ENCODE results near the gene TTC34.
"Not testable (repeated sequence)": the region's sequence is repeated elsewhere in the genome, so short reads cannot be mapped to it uniquely, and the experiment has no call there.

TTC34 gene

DNA sequence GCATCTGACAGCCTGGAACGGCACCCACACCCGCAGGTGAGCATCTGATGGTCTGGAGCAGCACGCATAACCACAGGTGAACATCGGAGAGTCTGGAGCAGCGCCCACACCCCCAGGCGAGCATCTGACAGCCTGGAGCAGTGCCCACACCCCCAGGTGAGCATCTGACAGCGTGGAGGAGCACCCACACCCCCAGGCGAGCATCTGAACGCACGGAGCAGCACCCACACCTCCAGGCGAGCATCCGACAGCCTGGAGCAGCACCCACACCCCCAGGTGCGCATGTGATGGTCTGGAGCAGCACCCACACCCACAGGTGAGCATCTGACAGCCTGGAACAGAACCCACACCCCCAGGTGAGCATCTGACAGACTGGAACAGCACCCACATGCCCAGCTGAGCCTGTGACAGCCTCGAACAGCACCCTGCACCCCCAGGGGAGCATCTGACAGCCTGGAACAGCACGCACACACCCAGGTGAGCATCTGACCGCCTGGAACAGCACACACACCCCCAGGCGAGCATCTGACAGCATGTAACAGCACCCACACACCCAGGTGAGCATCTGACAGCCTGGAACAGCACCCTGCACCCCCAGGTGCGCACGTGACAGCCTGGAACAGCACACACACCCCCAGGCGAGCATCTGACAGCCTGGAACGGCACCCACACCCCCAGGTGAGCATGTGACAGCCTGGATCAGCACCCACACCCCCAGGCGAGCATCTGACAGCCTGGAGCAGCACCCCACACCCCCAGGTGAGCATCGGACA is 115.2 kb downstream of the TTC34 start:
- H3K27ac ChIP-seq; H3K9me3 ChIP-seq (ENCODE audit: control insufficient read depth, low read length); H3K4me1 ChIP-seq; H3K27me3 ChIP-seq (ENCODE audit: control insufficient read depth, insufficient read depth, low read length); H2AFZ ChIP-seq; H3K4me3 ChIP-seq (ENCODE audit: low read depth, low read length); H3K79me2 ChIP-seq; H3K36me3 ChIP-seq (ENCODE audit: control insufficient read depth, insufficient read depth, low read length); H3K9ac ChIP-seq; H3K4me2 ChIP-seq (ENCODE audit: low read length): not testable (repeated sequence)

DNA sequence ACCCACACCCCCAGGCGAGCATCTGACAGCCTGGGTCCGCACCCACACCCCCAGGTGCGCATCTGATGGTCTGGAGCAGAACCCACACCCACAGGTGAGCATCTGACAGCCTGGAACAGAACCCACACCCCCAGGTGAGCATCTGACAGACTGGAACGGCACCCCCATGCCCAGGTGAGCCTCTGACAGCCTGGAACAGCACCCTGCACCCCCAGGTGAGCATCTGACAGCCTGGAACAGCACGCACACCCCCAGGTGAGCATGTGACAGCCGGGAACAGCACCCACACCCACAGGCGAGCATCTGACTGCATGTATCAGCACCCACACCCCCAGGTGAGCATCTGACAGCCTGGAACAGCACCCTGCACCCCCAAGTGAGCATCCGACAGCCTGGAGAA is 115.8 kb downstream of the TTC34 start:
- H3K4me1 ChIP-seq; H3K36me3 ChIP-seq (ENCODE audit: control insufficient read depth, insufficient read depth, low read length); H3K9me3 ChIP-seq (ENCODE audit: control insufficient read depth, low read length); H3K4me2 ChIP-seq (ENCODE audit: low read length); H2AFZ ChIP-seq; H3K27ac ChIP-seq; H3K27me3 ChIP-seq (ENCODE audit: control insufficient read depth, insufficient read depth, low read length); H3K79me2 ChIP-seq; H3K9ac ChIP-seq; H3K4me3 ChIP-seq (ENCODE audit: low read depth, low read length): not testable (repeated sequence)

DNA sequence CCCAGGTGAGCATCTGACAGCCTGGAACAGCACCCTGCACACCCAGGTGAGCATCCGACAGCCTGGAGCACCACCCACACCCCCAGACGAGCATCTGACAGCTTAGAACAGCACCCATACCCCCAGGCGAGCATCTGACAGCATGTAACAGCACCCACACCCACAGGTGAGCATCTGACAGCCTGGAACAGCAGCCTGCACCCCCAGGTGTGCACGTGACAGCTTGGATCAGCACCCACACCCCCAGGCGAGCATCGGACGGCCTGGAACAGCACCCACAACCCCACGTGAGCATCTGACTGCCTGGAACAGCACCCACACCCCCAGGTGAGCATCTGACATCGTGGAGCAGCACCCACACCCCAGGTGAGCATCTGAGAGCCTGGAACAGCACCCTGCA is 116.6 kb downstream of the TTC34 start:
- H3K4me1 ChIP-seq; H3K79me2 ChIP-seq; H3K4me3 ChIP-seq (ENCODE audit: low read depth, low read length); H3K9me3 ChIP-seq (ENCODE audit: control insufficient read depth, low read length); H2AFZ ChIP-seq; H3K9ac ChIP-seq; H3K4me2 ChIP-seq (ENCODE audit: low read length); H3K27me3 ChIP-seq (ENCODE audit: control insufficient read depth, insufficient read depth, low read length); H3K27ac ChIP-seq; H3K36me3 ChIP-seq (ENCODE audit: control insufficient read depth, insufficient read depth, low read length): not testable (repeated sequence)

DNA sequence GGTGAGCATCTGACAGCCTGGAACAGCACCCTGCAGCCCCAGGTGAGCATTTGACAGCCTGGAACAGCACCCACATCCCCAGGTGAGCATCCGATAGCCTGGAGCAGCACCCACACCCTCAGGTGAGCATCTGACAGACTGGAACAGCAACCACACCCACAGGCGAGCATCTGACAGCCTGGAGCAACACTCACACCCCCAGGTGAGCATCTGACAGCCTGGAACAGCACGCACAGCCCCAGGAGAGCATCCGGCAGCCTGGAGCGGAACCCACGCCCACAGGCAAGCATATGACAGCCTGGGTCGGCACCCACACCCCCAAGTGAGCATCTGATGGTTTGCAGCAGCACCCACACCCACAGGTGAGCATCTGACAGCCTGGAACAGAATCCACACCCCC is 117.5 kb downstream of the TTC34 start:
- not testable (repeated sequence) for H3K9me3 ChIP-seq (ENCODE audit: control insufficient read depth, low read length); H3K79me2 ChIP-seq; H3K4me2 ChIP-seq (ENCODE audit: low read length); H2AFZ ChIP-seq; H3K9ac ChIP-seq; H3K4me3 ChIP-seq (ENCODE audit: low read depth, low read length); H3K27me3 ChIP-seq (ENCODE audit: control insufficient read depth, insufficient read depth, low read length); H3K4me1 ChIP-seq; H3K36me3 ChIP-seq (ENCODE audit: control insufficient read depth, insufficient read depth, low read length); H3K27ac ChIP-seq

DNA sequence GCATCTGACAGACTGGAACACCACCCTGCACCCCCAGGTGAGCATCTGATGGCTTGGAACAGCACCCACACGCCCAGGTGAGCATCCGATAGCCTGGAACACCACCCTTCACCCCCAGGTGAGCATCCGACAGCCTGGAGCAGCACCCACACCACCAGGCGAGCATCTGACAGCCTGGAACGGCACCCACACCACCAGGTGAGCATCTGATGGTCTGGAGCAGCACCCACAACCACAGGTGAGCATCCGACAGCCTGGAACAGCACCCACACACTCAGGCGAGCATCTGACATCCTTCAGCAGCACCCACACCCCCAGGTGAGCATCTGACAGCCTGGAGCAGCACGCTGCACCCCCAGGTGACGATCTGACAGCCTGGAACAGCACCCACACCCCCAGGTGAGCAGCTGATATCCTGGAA is 118.2 kb downstream of the TTC34 start:
- not testable (repeated sequence) for H3K27ac ChIP-seq; H3K4me1 ChIP-seq; H3K9me3 ChIP-seq (ENCODE audit: control insufficient read depth, low read length); H3K9ac ChIP-seq; H3K27me3 ChIP-seq (ENCODE audit: control insufficient read depth, insufficient read depth, low read length); H3K79me2 ChIP-seq; H2AFZ ChIP-seq; H3K4me3 ChIP-seq (ENCODE audit: low read depth, low read length); H3K36me3 ChIP-seq (ENCODE audit: control insufficient read depth, insufficient read depth, low read length); H3K4me2 ChIP-seq (ENCODE audit: low read length)

DNA sequence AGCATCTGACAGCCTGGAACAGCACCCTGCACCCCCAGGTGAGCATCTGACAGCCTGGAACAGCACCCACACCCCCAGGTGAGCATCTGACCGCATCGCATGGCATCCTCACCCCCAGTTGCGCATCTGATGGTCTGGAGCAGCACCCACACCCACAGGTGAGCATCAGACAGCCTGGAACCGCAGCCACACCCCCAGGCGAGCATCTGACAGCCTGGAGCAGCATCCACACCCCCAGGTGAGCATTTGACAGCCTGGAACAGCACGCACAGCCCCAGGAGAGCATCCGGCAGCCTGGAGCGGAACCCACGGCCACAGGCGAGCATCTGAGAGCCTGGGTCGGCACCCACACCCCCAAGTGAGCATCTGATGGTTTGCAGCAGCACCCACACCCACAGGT is 118.6 kb downstream of the TTC34 start:
- not testable (repeated sequence) for H3K4me2 ChIP-seq (ENCODE audit: low read length); H3K27ac ChIP-seq; H3K4me1 ChIP-seq; H3K9me3 ChIP-seq (ENCODE audit: control insufficient read depth, low read length); H3K9ac ChIP-seq; H2AFZ ChIP-seq; H3K36me3 ChIP-seq (ENCODE audit: control insufficient read depth, insufficient read depth, low read length); H3K4me3 ChIP-seq (ENCODE audit: low read depth, low read length); H3K27me3 ChIP-seq (ENCODE audit: control insufficient read depth, insufficient read depth, low read length); H3K79me2 ChIP-seq

DNA sequence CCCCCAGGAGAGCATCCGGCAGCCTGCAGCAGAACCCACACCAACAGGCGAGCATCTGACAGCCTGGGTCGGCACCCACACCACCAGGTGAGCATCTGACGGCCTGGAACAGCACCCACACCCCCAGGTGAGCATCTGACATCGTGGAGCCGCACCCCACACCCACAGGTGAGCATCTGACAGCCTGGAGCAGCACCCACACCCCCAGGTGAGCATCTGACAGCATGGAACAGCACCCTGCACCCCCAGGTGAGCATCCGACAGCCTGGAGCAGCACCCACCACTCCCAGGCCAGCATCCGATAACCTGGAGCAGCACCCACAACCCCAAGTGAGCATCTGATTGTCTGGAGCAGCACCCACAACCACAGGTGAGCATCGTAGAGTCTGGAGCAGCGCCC is 124.8 kb downstream of the TTC34 start:
- H3K27me3 ChIP-seq (ENCODE audit: control insufficient read depth, insufficient read depth, low read length); H3K36me3 ChIP-seq (ENCODE audit: control insufficient read depth, insufficient read depth, low read length); H3K4me3 ChIP-seq (ENCODE audit: low read depth, low read length); H3K9ac ChIP-seq; H2AFZ ChIP-seq; H3K27ac ChIP-seq; H3K4me2 ChIP-seq (ENCODE audit: low read length); H3K4me1 ChIP-seq; H3K9me3 ChIP-seq (ENCODE audit: control insufficient read depth, low read length); H3K79me2 ChIP-seq: not testable (repeated sequence)

DNA sequence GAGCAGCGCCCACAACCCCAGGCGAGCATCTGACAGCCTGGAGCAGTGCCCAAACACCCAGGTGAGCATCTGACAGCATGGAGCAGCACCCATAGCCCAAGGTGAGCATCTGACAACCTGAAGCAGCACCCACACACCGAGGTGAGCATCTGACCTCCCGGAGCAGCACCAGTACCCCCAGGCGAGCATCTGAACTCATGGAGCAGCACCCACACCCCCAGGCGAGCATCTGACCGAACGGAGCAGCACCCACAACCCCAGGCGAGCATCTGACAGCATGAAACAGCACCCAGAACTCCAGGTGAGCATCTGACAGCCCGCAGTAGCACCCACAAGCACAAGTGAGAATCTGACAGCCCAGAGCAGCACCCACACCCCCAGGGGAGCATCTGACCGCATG is 129.8 kb downstream of the TTC34 start:
- H3K9me3 ChIP-seq (ENCODE audit: control insufficient read depth, low read length); H3K79me2 ChIP-seq; H2AFZ ChIP-seq; H3K4me1 ChIP-seq; H3K9ac ChIP-seq; H3K4me2 ChIP-seq (ENCODE audit: low read length); H3K27me3 ChIP-seq (ENCODE audit: control insufficient read depth, insufficient read depth, low read length); H3K4me3 ChIP-seq (ENCODE audit: low read depth, low read length); H3K27ac ChIP-seq; H3K36me3 ChIP-seq (ENCODE audit: control insufficient read depth, insufficient read depth, low read length): not testable (repeated sequence)

DNA sequence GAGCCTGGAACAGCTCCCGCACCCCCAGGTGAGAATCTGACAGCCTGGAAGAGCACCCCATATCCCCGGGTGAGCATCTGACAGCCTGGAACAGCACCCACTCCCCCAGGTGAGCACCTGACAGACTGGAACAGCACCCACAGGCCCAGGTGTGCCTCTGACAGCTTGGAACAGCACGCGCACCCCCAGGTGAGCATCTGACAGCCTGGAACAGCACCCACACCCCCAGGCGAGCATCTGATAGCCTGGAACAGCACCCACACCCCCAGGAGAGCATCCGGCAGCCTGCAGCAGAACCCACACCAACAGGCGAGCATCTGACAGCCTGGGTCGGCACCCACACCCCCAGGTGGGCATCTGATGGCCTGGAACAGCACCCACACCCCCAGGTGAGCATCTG is 141.7 kb downstream of the TTC34 start:
- not testable (repeated sequence) for H3K36me3 ChIP-seq (ENCODE audit: control insufficient read depth, insufficient read depth, low read length); H3K4me3 ChIP-seq (ENCODE audit: low read depth, low read length); H3K79me2 ChIP-seq; H3K4me1 ChIP-seq; H3K27ac ChIP-seq; H2AFZ ChIP-seq; H3K4me2 ChIP-seq (ENCODE audit: low read length); H3K9ac ChIP-seq; H3K9me3 ChIP-seq (ENCODE audit: control insufficient read depth, low read length); H3K27me3 ChIP-seq (ENCODE audit: control insufficient read depth, insufficient read depth, low read length)

DNA sequence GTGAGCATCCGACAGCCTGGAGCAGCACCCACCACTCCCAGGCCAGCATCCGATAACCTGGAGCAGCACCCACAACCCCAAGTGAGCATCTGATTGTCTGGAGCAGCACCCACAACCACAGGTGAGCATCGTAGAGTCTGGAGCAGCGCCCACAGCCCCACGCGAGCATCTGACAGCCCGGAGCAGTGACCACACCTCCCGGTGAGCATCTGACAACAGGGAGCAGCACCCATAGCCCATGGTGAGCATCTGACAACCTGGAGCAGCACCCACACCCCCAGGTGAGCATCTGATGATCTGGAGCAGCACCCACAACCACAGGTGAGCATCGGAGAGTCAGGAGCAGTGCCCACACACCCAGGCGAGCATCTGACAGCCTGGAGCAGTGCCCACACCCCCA is 143.6 kb downstream of the TTC34 start:
- not testable (repeated sequence) for H3K4me3 ChIP-seq (ENCODE audit: low read depth, low read length); H3K36me3 ChIP-seq (ENCODE audit: control insufficient read depth, insufficient read depth, low read length); H3K79me2 ChIP-seq; H3K9me3 ChIP-seq (ENCODE audit: control insufficient read depth, low read length); H2AFZ ChIP-seq; H3K4me1 ChIP-seq; H3K27ac ChIP-seq; H3K27me3 ChIP-seq (ENCODE audit: control insufficient read depth, insufficient read depth, low read length); H3K9ac ChIP-seq; H3K4me2 ChIP-seq (ENCODE audit: low read length)

DNA sequence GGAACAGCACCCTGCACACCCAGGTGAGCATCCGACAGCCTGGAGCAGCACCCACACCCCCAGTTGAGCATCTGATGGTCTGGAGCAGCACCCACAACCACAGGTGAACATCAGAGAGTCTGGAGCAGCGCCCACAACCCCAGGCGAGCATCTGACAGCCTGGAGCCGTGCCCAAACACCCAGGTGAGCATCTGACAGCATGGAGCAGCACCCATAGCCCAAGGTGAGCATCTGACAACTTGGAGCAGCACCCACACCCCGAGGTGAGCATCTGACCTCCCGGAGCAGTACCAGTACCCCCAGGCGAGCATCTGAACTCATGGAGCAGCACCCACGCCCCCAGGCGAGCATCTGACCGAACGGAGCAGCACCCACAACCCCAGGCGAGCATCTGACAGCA is 144.4 kb downstream of the TTC34 start:
- H2AFZ ChIP-seq; H3K4me3 ChIP-seq (ENCODE audit: low read depth, low read length); H3K4me2 ChIP-seq (ENCODE audit: low read length); H3K27me3 ChIP-seq (ENCODE audit: control insufficient read depth, insufficient read depth, low read length); H3K4me1 ChIP-seq; H3K79me2 ChIP-seq; H3K9me3 ChIP-seq (ENCODE audit: control insufficient read depth, low read length); H3K9ac ChIP-seq; H3K36me3 ChIP-seq (ENCODE audit: control insufficient read depth, insufficient read depth, low read length); H3K27ac ChIP-seq: not testable (repeated sequence)

All from parathyroid adenoma (tissue), 2 donors.